ENCODE results near the gene CD300H. TPM values are rescaled to one million over a fixed set of nuclear protein-coding genes. Genes with fewer than 3 reads are reported as not detected.

The CD300H gene
- total RNA-seq, 1 experiment from 2014 or later, result not detected

DNA sequence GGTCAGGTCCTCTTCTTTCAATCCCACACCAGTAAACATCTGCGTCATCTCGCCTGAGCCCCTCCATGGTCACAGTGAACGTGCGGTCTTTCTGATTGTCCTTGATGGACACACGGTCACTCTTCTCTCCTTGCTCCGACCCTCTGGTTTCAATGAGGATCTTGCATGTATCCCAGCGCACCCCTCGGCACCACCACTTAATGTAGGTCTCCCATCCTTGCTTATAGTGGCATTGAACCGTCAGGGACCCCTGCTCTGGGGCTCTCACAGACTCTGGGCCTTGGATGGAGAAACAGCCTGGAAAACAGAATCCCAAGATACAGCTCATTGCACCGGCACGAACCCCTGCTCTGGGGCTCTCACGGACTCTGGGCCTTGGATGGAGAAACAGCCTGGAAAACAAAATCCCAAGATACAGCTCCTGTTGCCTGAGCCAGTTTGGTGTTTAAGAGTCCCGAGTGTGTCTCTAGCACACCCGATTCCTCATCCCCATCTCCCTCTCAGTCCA lies 41.5 kb downstream of the CD300H start:
- H3K36me3 ChIP-seq (ENCODE audit: control insufficient read depth, insufficient read depth, low read length), result no peaks in the 10 kb centered on the region
- DNase-seq (ENCODE audit: low read depth, low spot score) (no peak), ATAC-seq (no peak)
- no peak overlapping the region for H3K27ac ChIP-seq (ENCODE audit: low read length)
- in situ Hi-C loops (cut with HindIII; ENCODE audit: low pct_unique_long_range_greater_than_20kb, low sequenced_read_pairs) (no loop called here), intact Hi-C loops (cut with micrococcal nuclease; ENCODE audit: unreplicated experiment) (no loop called here)
- BruUV-seq (replicated peaks), result no TSS peak
- peaks cover 16% of the 10 kb centered on the region for H3K27me3 ChIP-seq (ENCODE audit: control insufficient read depth, insufficient read depth, low read length)
- CTCF ChIA-PET, result interaction anchor here (0.6 kb wide), 1 partner anchor 169 kb away, joined by 3 read pairs; no protein-coding TSS in a partner anchor
- POLR2A ChIA-PET, result no interaction called here
- H3K4me1 ChIP-seq (ENCODE audit: control insufficient read depth, insufficient read depth, low read length), result no peaks in the 10 kb centered on the region
- no peaks in the 10 kb centered on the region for H3K9me3 ChIP-seq (ENCODE audit: control insufficient read depth, insufficient read depth, low read depth, low read length)
- TF ChIP-seq SIN3A (IDR thresholded peaks at IDR 0.05; ENCODE audit: borderline replicate concordance, insufficient read depth, low read depth, low read length) (no peak), TCF7L2 (IDR thresholded peaks at IDR 0.05; ENCODE audit: low read depth, low read length) (no peak), POLR2AphosphoS5 (IDR thresholded peaks at IDR 0.05; ENCODE audit: low read depth, low read length) (no peak)
- TF ChIP-seq, protein P1, sequence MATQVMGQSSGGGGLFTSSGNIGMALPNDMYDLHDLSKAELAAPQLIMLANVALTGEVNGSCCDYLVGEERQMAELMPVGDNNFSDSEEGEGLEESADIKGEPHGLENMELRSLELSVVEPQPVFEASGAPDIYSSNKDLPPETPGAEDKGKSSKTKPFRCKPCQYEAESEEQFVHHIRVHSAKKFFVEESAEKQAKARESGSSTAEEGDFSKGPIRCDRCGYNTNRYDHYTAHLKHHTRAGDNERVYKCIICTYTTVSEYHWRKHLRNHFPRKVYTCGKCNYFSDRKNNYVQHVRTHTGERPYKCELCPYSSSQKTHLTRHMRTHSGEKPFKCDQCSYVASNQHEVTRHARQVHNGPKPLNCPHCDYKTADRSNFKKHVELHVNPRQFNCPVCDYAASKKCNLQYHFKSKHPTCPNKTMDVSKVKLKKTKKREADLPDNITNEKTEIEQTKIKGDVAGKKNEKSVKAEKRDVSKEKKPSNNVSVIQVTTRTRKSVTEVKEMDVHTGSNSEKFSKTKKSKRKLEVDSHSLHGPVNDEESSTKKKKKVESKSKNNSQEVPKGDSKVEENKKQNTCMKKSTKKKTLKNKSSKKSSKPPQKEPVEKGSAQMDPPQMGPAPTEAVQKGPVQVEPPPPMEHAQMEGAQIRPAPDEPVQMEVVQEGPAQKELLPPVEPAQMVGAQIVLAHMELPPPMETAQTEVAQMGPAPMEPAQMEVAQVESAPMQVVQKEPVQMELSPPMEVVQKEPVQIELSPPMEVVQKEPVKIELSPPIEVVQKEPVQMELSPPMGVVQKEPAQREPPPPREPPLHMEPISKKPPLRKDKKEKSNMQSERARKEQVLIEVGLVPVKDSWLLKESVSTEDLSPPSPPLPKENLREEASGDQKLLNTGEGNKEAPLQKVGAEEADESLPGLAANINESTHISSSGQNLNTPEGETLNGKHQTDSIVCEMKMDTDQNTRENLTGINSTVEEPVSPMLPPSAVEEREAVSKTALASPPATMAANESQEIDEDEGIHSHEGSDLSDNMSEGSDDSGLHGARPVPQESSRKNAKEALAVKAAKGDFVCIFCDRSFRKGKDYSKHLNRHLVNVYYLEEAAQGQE (IDR thresholded peaks at IDR 0.05; ENCODE audit: insufficient read depth in 1 of 2, low read depth in 2 of 2, low read length in 1 of 2), result no peak
- TF ChIP-seq, protein P2, sequence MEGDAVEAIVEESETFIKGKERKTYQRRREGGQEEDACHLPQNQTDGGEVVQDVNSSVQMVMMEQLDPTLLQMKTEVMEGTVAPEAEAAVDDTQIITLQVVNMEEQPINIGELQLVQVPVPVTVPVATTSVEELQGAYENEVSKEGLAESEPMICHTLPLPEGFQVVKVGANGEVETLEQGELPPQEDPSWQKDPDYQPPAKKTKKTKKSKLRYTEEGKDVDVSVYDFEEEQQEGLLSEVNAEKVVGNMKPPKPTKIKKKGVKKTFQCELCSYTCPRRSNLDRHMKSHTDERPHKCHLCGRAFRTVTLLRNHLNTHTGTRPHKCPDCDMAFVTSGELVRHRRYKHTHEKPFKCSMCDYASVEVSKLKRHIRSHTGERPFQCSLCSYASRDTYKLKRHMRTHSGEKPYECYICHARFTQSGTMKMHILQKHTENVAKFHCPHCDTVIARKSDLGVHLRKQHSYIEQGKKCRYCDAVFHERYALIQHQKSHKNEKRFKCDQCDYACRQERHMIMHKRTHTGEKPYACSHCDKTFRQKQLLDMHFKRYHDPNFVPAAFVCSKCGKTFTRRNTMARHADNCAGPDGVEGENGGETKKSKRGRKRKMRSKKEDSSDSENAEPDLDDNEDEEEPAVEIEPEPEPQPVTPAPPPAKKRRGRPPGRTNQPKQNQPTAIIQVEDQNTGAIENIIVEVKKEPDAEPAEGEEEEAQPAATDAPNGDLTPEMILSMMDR (IDR thresholded peaks at IDR 0.05), result no peak
- H3K4me3 ChIP-seq (ENCODE audit: low read depth in 2 of 2, low read length in 2 of 2), result no peak overlapping the region

DNA sequence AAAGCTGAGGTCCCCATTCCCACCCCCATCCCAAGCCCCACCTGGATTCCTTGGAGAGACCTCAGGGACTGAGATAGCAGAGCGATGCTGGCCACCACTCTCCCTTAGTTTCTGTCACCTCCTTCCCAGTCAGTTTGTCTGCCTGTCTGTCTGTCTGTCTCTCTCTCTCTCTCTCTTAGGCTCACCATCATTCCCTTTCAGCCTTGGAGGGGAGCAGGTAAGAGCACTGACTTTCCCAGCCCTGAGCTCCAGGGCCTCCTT lies 41.9 kb downstream of the CD300H start:
- no peaks in the 10 kb centered on the region for H3K9me3 ChIP-seq (ENCODE audit: control insufficient read depth, insufficient read depth, low read depth, low read length)
- H3K4me1 ChIP-seq (ENCODE audit: control insufficient read depth, insufficient read depth, low read length), result no peaks in the 10 kb centered on the region
- no peak overlapping the region for H3K4me3 ChIP-seq (ENCODE audit: low read depth in 2 of 2, low read length in 2 of 2)
- H3K27me3 ChIP-seq (ENCODE audit: control insufficient read depth, insufficient read depth, low read length), result peaks cover 16% of the 10 kb centered on the region
- ATAC-seq (no peak), DNase-seq (ENCODE audit: low read depth, low spot score) (no peak)
- BruUV-seq (replicated peaks), result no TSS peak
- in situ Hi-C loops (cut with HindIII; ENCODE audit: low pct_unique_long_range_greater_than_20kb, low sequenced_read_pairs) (no loop called here), intact Hi-C loops (cut with micrococcal nuclease; ENCODE audit: unreplicated experiment) (no loop called here)
- no peak overlapping the region for H3K27ac ChIP-seq (ENCODE audit: low read length)
- CTCF ChIA-PET, result no interaction called here
- H3K36me3 ChIP-seq (ENCODE audit: control insufficient read depth, insufficient read depth, low read length), result no peaks in the 10 kb centered on the region
- TF ChIP-seq SIN3A (IDR thresholded peaks at IDR 0.05; ENCODE audit: borderline replicate concordance, insufficient read depth, low read depth, low read length), result no peak
- no peak for TF ChIP-seq TCF7L2 (IDR thresholded peaks at IDR 0.05; ENCODE audit: low read depth, low read length)
- TF ChIP-seq, protein P2 (IDR thresholded peaks at IDR 0.05), result no peak
- no peak for TF ChIP-seq POLR2AphosphoS5 (IDR thresholded peaks at IDR 0.05; ENCODE audit: low read depth, low read length)
- TF ChIP-seq, protein P1 (IDR thresholded peaks at IDR 0.05; ENCODE audit: insufficient read depth in 1 of 2, low read depth in 2 of 2, low read length in 1 of 2), result no peak
- POLR2A ChIA-PET, result no interaction called here
